Suprapubic skin (tissue), 4 donors: ENCODE results near the gene CHST11.

Experiments used
- EP300 ChIP-seq: sonication (generic); formaldehyde crosslinking; IDR thresholded peaks from one replicate; pipeline ENCODE4 v1.6.1; 2017; ENCODE audit warnings: antibody characterized with exemption
- POLR2A ChIP-seq, 2 donors: fragments of 450-650 bp; IDR thresholded peaks; one replicate each; pipeline ENCODE4 v1.6.1; 2017; ENCODE audit warnings: antibody characterized with exemption in 2 of 2, mild to moderate bottlenecking in 2 of 2, moderate library complexity in 2 of 2
- POLR2AphosphoS5 ChIP-seq, 3 donors: sonication (generic); formaldehyde crosslinking; IDR thresholded peaks; one replicate each; pipeline ENCODE4 v1.6.1; 2017; ENCODE audit warnings: antibody characterized with exemption in 3 of 3
- TF ChIP-seq, protein P1 (sequence below), 2 donors: fragments of 200-600 bp in 1 of 2; fragments of 450-650 bp in 1 of 2; sonication (generic) in 1 of 2; IDR thresholded peaks; one replicate each; pipeline ENCODE4 v1.5.1; 2016 to 2019; ENCODE audit warnings: antibody characterized with exemption in 2 of 2, mild to moderate bottlenecking in 1 of 2, moderate library complexity in 1 of 2

DNA sequence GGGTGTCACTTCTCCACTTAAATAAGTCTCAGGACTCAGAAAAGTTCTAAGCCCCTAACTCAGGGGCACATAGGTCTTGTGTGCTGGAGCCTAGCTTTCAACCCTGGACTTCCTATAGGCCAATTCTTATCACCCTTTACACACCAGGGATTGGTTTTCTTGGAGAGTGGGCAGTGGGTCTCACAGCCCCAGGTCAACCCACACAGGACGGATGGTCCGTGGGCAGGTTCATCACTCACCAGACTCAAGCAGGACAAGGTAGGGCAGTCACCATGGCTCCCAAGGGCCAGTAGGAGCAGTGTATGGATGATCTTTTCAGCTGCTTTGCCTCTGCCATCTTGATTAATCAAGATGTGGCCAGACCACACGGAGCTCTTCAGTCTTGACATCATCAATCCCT, 268.9 kb downstream of the CHST11 start:
- TF ChIP-seq POLR2AphosphoS5 (IDR thresholded peaks at IDR 0.05) (no peak), EP300 (no peak), POLR2A (IDR thresholded peaks at IDR 0.05) (no peak)
- TF ChIP-seq, protein P1, sequence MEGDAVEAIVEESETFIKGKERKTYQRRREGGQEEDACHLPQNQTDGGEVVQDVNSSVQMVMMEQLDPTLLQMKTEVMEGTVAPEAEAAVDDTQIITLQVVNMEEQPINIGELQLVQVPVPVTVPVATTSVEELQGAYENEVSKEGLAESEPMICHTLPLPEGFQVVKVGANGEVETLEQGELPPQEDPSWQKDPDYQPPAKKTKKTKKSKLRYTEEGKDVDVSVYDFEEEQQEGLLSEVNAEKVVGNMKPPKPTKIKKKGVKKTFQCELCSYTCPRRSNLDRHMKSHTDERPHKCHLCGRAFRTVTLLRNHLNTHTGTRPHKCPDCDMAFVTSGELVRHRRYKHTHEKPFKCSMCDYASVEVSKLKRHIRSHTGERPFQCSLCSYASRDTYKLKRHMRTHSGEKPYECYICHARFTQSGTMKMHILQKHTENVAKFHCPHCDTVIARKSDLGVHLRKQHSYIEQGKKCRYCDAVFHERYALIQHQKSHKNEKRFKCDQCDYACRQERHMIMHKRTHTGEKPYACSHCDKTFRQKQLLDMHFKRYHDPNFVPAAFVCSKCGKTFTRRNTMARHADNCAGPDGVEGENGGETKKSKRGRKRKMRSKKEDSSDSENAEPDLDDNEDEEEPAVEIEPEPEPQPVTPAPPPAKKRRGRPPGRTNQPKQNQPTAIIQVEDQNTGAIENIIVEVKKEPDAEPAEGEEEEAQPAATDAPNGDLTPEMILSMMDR (IDR thresholded peaks at IDR 0.05) = no peak
